ENCODE results near the gene C1orf122.
"Not testable (repeated sequence)": the region's sequence is repeated elsewhere in the genome, so short reads cannot be mapped to it uniquely, and the experiment has no call there.

The C1orf122 gene

GRCh38 chr1:37807555-37808368 lies at the start of gene C1orf122, which contains the start of gene YRDC:
Gene C1orf122 (plus strand): TSS chr1:37807790. CDS start chr1:37808405, 615 bp downstream.
Gene YRDC (minus strand): TSS chr1:37808208. CDS start chr1:37808180, 28 bp downstream.
- DNase-seq = peak; percentile 96

GRCh38 chr1:37759451-37759850 lies 48.1 kb upstream of the C1orf122 start:
- no peak for DNase-seq

GRCh38 chr1:37761416-37762095 lies 46.0 kb upstream of the C1orf122 start:
- DNase-seq = no peak

- DNase-seq = no peak
Observed at GRCh38 chr1:37762516-37762915, 45.1 kb upstream of the C1orf122 start.

- no peak for DNase-seq
Observed at GRCh38 chr1:37763791-37764413, 43.7 kb upstream of the C1orf122 start.

GRCh38 chr1:37764414-37764825 lies 43.2 kb upstream of the C1orf122 start:
- peak; percentile 56 for DNase-seq

GRCh38 chr1:37764888-37765441 lies 42.6 kb upstream of the C1orf122 start, which contains the start of gene EPHA10:
Gene EPHA10 (minus strand): TSS chr1:37765120. CDS start chr1:37765066, 54 bp downstream.
- DNase-seq = no peak

- peak; percentile 26 for DNase-seq
Observed at GRCh38 chr1:37765916-37766664, 41.5 kb upstream of the C1orf122 start.

GRCh38 chr1:37767488-37767887 lies 40.1 kb upstream of the C1orf122 start:
- DNase-seq = no peak

- not testable (repeated sequence) for DNase-seq
Observed at GRCh38 chr1:37771440-37771839, 36.1 kb upstream of the C1orf122 start.

GRCh38 chr1:37776946-37777516 lies 30.6 kb upstream of the C1orf122 start:
- peak; percentile 18 for DNase-seq

GRCh38 chr1:37778654-37779053 lies 28.9 kb upstream of the C1orf122 start:
- no peak for DNase-seq

- no peak for DNase-seq
Observed at GRCh38 chr1:37782491-37782890, 25.1 kb upstream of the C1orf122 start.

GRCh38 chr1:37792943-37793686 lies 14.5 kb upstream of the C1orf122 start:
- DNase-seq = no peak

GRCh38 chr1:37793773-37794371 lies 13.7 kb upstream of the C1orf122 start, which contains the start of gene MANEAL:
Gene MANEAL (plus strand): TSS chr1:37793847. CDS start chr1:37794183, 336 bp downstream.
- peak; percentile 48 for DNase-seq

GRCh38 chr1:37794372-37795339 lies 12.9 kb upstream of the C1orf122 start:
- no peak for DNase-seq

GRCh38 chr1:37795340-37796125 lies 12.1 kb upstream of the C1orf122 start:
- DNase-seq = peak; percentile 51

- DNase-seq = no peak
Observed at GRCh38 chr1:37797750-37798345, 9.7 kb upstream of the C1orf122 start.

All from activated CD4-positive, alpha-beta T cell treated with anti-CD3 and anti-CD28 coated beads, Interleukin-10, Interleukin-2, amounts not matched to agents 100 ng/mL and 50 ng/mL, durations not matched to agents 16 hours and 8 hours (primary cell).